NOMO-1 treated with DMSO at 0.1 percent for 48 hours (cell line): ENCODE results near the gene PFDN1.
"Not testable (repeated sequence)": the region's sequence is repeated elsewhere in the genome, so short reads cannot be mapped to it uniquely, and the experiment has no call there.

Experiments used
- DNase-seq: peaks from one replicate; lab custom pipeline; 2025; ENCODE audit not compliant: unreplicated experiment; lab: John Stamatoyannopoulos, UW

PFDN1 gene

DNA sequence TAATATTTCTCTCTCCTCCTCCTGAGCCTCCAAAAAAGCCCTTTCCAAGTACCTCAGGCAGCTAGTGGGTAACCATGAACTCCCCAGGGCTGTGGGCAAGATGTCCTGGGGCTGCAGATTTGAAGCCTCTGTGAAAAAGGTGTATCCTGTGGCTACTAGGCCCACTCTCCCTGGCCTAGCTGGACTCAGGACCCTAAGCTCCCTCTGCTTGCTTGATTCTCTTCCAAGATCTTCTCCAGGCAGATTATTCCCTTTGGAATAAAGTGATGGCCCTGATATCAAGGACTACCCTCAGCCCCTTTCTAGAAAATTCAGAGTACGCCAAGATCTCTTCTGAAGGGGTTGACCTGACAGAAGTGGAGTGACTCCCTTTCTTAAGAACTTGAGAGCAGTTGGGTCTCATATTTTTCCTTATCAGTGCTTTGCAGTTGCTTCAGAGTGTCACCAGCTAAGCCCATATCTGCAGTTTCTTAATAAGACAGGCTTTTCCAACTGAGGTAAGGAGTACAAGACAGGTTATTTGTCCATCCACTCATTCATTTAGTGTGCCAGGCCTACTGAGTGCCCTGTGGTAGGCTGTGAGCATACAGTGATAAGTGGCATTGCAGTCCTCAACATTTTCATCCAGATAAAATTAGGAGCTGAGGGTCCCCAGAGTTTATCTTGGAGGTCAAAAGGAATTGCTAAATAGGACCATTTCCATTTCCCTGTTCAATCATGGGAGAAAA, 85.4 kb downstream of the PFDN1 start:
- DNase-seq, result no peak

DNA sequence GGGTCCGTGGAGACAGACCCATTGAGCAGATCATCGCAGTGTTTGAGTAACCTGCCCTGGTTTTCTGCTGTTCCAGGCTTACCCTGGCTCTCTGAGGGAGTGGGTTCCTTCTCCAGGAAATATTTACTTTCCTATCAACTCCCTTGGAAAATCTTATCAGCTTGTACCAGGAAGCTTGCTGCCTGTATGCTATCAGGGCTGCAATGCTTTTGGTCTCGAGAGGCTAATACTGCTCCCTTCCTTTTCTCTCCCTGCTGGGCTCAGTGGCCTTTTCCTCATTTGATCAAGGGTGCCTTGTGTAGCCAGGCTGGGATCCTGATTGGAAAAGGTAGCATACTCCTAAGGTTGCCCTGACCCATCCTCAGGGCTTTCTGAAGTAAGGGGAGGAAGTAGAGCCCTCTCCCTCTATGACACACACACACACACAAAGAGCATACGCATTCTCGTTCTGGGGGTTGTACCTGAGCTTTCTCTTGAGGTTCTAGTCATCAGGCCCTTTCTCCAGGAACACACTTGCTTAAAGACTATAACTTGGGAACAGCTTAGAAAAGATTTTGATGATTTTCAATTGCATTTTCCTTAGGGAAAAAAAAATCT, 86.3 kb downstream of the PFDN1 start:
- DNase-seq, result no peak

DNA sequence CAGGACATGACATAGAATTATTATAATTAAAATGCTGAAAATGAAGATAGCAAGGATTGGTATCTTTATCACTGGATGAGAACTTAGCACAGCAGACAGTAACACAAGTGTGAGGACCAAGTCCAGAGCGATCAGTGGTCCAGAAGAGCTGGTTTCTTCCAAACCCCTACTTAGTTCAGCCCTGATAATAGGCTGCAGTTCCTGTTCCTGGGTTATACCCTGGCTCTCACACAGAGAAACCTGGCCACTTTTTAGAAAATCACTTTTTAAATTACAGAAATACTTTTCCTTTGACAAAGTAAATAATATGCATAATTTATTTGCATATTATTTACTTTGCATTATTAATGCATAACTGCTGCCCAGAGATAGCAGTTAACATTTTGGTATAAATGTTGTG, 87.6 kb downstream of the PFDN1 start:
- no peak for DNase-seq

GRCh38 chr5:140214831-140215230, 88.1 kb downstream of the PFDN1 start:
- DNase-seq, result peak; percentile 61

GRCh38 chr5:140213370-140213983, 89.4 kb downstream of the PFDN1 start:
- DNase-seq, result no peak

- no peak for DNase-seq
Measured at GRCh38 chr5:140208065-140208464, 94.8 kb downstream of the PFDN1 start.

DNA sequence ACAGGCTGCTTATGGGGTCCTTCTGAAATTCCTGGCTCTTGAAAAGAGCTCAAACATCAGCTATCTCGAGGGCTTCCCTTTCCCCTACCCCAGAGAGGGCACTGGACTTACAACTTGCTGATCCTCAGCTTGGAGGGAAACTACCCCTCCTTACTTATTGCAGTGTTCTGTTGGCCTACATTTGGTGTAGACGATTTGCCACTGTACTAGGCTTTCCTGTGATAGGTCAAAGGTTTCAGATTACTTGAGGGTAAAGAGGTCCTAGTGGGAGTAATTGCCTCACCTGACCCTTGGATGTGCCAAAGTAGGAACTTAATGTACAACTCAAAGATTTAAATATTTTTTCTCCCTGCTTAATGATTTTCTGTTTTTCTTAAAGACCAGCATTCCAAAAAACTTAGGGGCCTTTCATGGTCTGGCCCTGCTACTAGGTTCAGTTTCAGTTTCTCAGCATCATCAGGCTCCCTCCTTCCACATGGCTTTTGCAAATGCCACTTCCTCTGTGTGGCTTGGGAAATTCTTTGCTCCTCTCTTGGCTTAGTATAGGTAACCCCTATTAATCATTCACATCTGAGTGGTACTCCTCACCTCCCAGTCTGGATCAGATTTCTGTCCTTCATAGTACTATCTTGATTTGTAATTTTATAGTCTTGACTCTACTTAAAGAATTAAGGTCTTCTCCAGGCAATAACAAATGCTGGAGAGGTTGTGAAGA, 95.5 kb downstream of the PFDN1 start:
- DNase-seq, result no peak

DNA sequence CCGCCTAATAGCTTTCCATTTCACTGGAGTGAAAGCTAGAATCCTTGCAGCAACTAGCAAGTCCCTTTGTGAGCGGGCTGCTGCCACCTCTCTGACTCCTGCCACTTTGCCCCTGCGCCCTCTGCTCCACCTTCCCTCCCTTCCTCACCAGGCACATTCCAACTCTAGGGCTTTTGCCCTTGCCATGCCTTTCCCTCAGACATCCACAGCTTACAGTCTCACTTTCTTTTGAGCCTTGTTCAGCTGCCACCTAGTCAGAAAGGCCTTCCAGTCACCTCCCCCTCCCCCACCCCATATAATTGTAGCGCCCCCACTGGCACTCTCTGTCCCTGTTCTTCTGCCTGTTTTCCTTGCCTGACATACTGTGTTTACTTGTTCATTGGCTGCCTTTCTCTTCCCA, 96.9 kb downstream of the PFDN1 start:
- DNase-seq, result no peak

- DNase-seq, result peak; percentile 70
Measured at GRCh38 chr5:140205216-140205615, 97.7 kb downstream of the PFDN1 start.

DNA sequence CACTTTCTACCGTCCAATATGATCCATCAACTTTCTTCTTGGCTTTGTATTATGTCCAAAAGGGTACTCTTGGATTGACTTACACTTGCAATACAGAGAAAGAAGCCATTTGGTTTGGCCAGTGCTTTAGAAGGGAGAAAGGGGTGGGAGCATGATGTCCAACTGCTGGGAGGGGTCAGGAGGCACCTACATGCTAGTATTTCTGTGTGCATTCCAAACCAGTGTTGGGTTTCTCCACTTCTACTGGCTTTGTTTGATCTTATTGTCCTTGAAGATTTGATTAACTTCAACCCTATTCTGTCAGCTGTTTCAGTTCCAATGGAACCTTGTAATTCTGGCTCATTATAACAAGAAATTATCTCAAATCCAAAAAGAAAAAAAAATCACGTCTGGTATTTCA, 100.3 kb downstream of the PFDN1 start:
- DNase-seq, result no peak

GRCh38 chr5:140202078-140202477, 100.8 kb downstream of the PFDN1 start:
- DNase-seq, result no peak

DNA sequence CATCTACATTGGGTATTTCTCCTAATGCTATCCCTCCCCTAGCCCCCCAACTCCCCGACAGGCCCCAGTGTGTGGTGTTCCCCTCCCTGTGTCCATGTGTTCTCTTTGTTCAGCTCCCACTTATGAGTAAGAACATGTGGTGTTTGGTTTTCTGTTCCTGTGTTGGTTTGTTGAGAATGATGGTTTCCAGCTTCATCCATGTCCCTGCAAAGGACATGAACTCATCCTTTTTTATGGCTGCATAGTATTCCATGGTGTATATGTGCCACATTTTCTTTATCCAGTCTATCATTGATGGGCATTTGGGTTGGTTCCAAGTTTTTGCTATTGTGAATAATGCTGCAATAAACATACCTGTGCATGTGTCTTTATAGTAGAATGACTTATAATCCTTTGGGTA, 104.0 kb downstream of the PFDN1 start:
- DNase-seq, result not testable (repeated sequence)

DNA sequence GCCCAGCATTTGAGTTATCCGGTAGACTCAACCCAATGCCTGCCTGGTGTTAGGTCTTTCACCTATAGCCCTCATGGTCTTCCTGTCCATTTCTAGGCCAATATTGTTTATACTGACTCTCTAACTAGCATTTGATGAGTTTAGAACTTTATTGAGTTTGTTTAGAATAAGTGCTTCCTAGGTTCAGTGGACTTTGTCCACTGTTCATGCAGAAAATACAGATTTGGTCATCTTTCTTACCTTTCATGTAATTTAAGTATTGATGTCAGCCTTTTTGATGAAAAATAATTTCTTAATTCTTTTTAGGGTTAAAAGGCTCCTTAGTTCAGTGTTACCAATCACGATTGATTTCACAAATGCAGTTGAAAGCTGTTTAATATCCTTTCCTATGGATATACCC, 105.9 kb downstream of the PFDN1 start:
- no peak for DNase-seq

DNA sequence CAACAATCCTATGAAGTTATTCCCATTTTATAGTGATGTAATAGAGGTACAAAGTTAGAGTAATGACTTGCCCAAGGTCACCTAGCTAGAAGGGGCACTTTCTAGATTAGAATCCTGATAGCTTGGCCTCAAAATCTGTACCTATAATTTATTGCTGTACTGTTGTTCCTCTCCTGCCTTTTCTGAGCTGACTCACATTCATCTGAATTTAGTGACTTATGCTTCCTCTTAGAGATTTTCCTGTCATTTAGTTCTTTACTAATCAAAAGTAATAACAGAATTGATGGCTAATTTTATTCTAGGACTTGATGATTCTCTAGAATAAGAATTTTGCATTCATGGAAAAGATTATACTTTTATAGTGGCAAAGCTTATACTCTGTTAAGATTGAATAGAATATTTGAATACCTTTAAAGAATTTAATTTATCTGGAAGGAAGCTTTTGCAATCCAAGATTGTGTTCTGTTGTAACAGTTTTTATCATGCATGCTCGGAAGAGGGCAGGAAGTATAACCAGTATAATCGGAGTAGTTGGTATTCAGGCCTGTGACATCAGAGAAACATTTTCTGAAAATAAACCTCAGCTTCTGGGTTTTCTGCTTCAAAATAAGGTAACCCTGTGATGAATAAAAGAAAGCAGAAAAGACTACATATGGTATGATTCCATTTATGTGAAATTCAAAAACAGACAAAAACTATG, 106.6 kb downstream of the PFDN1 start:
- DNase-seq, result peak; percentile 77
